Fibroblast of the aortic adventitia (primary cell): ENCODE measurements around the gene RASGEF1C. TPM values are rescaled to one million over a fixed set of nuclear protein-coding genes. Genes with fewer than 3 reads are reported as not detected.

Experiments used
- DNase-seq: peaks from one replicate; pipeline ENCODE4 v3.0.0-alpha.2; 2010; ENCODE audit warnings: low read depth
- H3K4me3 ChIP-seq: 2 replicates; pipeline ENCODE4 v1.5.1; 2011; ENCODE audit warnings: low read depth, mild to moderate bottlenecking, control low read depth, low read length, moderate library complexity
- total RNA-seq: library from RNA; depleted of rRNA; stranded (reverse); fragments of >200 nt; gene quantifications from 2 replicates; pipeline ENCODE4 v1.2.3, GENCODE V29; 2012; ENCODE audit warnings: low replicate concordance
- TF ChIP-seq, protein P1 (sequence below): IDR thresholded peaks from 2 replicates; pipeline ENCODE4 v1.5.1; 2011; ENCODE audit warnings: mild to moderate bottlenecking, low read length, control low read depth, inconsistent platforms; ENCODE audit not compliant: insufficient read depth

RASGEF1C gene
- total RNA-seq, 1 donor = not detected

DNA sequence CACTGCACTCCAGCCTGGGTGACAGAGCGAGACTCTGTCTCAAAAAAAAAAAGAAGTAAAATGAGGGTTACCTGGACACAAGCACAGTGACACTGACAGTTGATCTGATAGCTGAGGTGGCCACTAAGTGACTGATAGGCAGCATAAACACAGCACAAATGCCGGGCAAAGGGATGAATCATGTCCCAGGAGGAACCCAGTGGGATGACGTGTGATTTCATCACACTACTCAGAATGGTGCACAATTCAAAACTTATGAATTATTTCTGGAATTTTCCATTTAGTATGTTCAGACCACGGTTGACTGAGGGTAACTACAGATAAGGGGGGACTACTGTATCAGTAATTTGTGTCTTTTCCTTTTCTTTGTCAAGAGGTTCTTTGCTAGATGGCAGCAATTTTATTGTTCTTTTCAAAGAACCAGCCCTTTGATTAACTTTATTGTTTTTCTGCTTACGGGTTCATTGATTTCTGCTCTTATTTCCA is 103.1 kb downstream of the RASGEF1C start:
- H3K4me3 ChIP-seq = no peak overlapping the region
- TF ChIP-seq, protein P1, sequence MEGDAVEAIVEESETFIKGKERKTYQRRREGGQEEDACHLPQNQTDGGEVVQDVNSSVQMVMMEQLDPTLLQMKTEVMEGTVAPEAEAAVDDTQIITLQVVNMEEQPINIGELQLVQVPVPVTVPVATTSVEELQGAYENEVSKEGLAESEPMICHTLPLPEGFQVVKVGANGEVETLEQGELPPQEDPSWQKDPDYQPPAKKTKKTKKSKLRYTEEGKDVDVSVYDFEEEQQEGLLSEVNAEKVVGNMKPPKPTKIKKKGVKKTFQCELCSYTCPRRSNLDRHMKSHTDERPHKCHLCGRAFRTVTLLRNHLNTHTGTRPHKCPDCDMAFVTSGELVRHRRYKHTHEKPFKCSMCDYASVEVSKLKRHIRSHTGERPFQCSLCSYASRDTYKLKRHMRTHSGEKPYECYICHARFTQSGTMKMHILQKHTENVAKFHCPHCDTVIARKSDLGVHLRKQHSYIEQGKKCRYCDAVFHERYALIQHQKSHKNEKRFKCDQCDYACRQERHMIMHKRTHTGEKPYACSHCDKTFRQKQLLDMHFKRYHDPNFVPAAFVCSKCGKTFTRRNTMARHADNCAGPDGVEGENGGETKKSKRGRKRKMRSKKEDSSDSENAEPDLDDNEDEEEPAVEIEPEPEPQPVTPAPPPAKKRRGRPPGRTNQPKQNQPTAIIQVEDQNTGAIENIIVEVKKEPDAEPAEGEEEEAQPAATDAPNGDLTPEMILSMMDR = no peak
- no peak for DNase-seq

DNA sequence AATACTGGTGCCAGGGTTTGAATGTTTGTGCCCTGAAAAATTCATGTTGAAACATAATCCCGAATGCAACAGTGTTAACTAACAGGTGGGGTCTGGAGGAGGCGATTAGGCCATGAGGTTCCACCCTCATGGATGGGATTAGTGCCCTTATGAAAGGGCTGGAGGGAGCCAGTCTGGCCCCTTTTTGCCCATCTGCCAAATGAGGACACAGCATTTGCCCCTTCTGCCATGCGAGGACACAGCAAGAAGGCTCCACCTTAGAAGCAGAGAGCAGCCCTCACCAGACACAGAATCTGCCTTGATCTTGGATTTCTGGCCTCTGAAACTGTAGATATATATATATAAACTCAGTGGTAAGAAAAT is 104.9 kb downstream of the RASGEF1C start:
- TF ChIP-seq, protein P1 = no peak
- DNase-seq = no peak
- no peak overlapping the region for H3K4me3 ChIP-seq

- no peak for DNase-seq
- TF ChIP-seq, protein P1 = no peak
- H3K4me3 ChIP-seq = no peak overlapping the region
Measured at GRCh38 chr5:180103487-180104167, 105.4 kb downstream of the RASGEF1C start.

- H3K4me3 ChIP-seq = no peak overlapping the region
- DNase-seq = no peak
- TF ChIP-seq, protein P1 = no peak
Measured at GRCh38 chr5:180102636-180103035, 106.4 kb downstream of the RASGEF1C start.

DNA sequence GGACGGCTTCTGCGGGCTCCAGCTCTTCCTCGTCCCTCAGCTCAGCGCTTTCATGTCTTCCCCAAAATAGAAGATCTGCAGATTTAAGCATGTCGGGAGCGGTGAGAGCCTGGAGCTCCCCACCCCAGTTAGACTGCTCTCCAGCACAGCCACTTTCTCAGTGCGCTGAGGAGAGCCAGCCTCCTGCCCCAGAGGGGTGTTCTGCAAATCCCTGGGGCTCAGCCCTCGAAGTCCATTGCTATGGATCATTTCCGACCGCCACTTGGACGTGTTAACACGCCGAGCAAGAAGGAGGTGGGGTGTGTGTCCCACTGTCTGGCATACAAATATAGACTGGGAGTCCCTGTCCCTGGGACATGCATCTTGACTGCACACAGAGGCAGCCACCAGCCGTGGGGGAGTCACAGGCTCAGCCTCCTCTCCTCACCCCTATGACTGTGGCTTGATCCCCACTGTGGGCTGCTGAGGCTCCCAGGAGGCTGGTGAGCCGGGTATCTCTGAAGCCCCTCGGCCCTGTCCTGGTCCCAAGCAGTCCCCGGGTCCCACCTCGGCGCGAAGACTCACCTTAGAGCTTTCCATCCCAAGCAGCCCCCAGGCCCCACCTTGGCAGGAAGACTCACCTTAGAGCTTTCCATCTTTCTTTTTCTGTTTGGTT is 107.4 kb downstream of the RASGEF1C start:
- H3K4me3 ChIP-seq = no peak overlapping the region
- TF ChIP-seq, protein P1 = no peak
- DNase-seq = no peak

DNA sequence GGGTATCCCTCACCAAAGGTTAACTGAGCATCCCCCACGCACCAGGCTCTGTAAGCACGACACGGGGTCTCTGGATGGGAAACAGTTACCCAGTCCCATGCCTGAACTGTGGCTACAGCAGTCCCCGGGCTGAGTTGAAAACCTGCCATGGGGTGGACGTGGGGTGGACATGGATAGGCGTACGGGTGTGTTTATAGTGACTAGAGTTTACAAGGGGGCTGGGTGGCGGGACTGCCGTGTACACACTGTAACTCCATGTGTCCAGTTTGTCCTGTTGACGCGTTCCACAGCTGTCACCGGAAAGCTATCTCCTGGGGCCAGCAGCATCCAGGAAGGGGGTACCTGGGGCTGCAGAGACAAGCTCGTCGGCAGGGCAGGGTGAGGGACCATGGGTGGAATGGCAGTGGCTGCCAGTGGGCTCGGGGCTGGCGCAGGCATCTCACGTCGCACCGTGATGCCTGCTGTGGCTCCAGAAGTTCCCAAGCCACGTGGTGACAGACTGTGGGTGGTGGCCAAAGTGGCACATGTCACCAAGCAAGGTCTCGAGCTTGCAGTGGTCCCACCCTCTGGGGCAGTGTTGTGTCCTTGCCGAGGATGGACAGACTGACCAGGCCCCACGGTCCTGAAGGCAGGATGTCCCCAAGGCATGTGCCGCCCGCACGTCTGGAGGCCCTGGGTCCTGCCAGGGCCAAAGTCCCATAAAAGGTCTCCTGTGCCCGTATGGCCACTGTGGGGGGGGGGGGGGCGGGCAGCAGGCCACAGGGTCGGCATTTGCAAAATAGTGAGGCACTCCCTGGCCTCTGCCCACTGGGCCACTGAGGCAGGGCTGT is 108.2 kb downstream of the RASGEF1C start:
- TF ChIP-seq, protein P1 = no peak
- no peak for DNase-seq

More for the DNA sequence above, 108.2 kb downstream of the RASGEF1C start:
- no peak overlapping the region for H3K4me3 ChIP-seq
